Measurements from ENCODE around the gene KLHDC7B. TPM values are rescaled to one million over a fixed set of nuclear protein-coding genes. Genes with fewer than 3 reads are reported as not detected.
A peak's percentile ranks its signal among the peaks of the same experiment; 100 is the strongest.

Gene KLHDC7B
- total and polyA plus RNA-seq, 9 donors = 0.04 to 0.13 (median 0.10) TPM; not detected in 2

- H3K9me3 ChIP-seq = no peaks in the 10 kb centered on the region
- H3K4me1 ChIP-seq (ENCODE audit: insufficient read depth) = peaks cover 5% of the 10 kb centered on the region
- H3K27me3 ChIP-seq = no peaks in the 10 kb centered on the region
- H3K4me3 ChIP-seq = no peak overlapping the region
- DNase-seq = peak in 1 of 5 donors; percentile 25
- no peak for TF ChIP-seq CTCF (IDR thresholded peaks at IDR 0.05)
- H3K27ac ChIP-seq = no peak overlapping the region
- no peaks in the 10 kb centered on the region for H3K36me3 ChIP-seq
- 55 to 68% (median 64%) methylated on average over 18 to 32 of the region's 34 CpGs for WGBS, 3 donors
- intact Hi-C loops (cut with DNase I) = no loop called here
Measured at GRCh38 chr22:50561401-50562358, 16.0 kb downstream of the KLHDC7B start.

- H3K4me1 ChIP-seq (ENCODE audit: insufficient read depth) = peaks cover 5% of the 10 kb centered on the region
- no peak for TF ChIP-seq POLR2A (IDR thresholded peaks at IDR 0.05)
- TF ChIP-seq CTCF (IDR thresholded peaks at IDR 0.05) = peak; percentile 92 to 99 (median 95)
- no peak for TF ChIP-seq EP300 (IDR thresholded peaks at IDR 0.05)
- H3K27ac ChIP-seq = no peak within 1 kb of the TSS
- 2 to 6% (median 5%) methylated on average over 54 to 61 of the region's 61 CpGs for WGBS, 3 donors
- H3K27me3 ChIP-seq = no peaks in the 10 kb centered on the region
- H3K36me3 ChIP-seq = no peaks in the 10 kb centered on the region
- no peaks in the 10 kb centered on the region for H3K9me3 ChIP-seq
- peak; percentile 95 to 97 (median 96) for DNase-seq
- peak within 1 kb of the TSS; percentile 29 for H3K4me3 ChIP-seq
- intact Hi-C loops (cut with DNase I) = no loop called here
Measured at GRCh38 chr22:50562523-50563412, 17.1 kb downstream of the KLHDC7B start, which contains the start of gene SYCE3. TSS of gene SYCE3 (minus strand) at chr22:50562919. CDS start at chr22:50556405, 6,514 bp downstream.

- no peak overlapping the region for H3K27ac ChIP-seq
- intact Hi-C loops (cut with DNase I) = no loop called here
- H3K27me3 ChIP-seq = no peaks in the 10 kb centered on the region
- peak overlapping the region; percentile 29 for H3K4me3 ChIP-seq
- no peaks in the 10 kb centered on the region for H3K36me3 ChIP-seq
- 10 to 17% (median 13%) methylated on average over 17 of the region's 17 CpGs for WGBS, 3 donors
- no peaks in the 10 kb centered on the region for H3K9me3 ChIP-seq
- no peak for TF ChIP-seq POLR2A (IDR thresholded peaks at IDR 0.05)
- TF ChIP-seq EP300 (IDR thresholded peaks at IDR 0.05) = no peak
- no peak for TF ChIP-seq CTCF (IDR thresholded peaks at IDR 0.05)
- DNase-seq = no peak
- H3K4me1 ChIP-seq (ENCODE audit: insufficient read depth) = peaks cover 5% of the 10 kb centered on the region
Measured at GRCh38 chr22:50563413-50564160, 17.9 kb downstream of the KLHDC7B start.

GRCh38 chr22:50564289-50564688 lies 18.6 kb downstream of the KLHDC7B start:
- no peak overlapping the region for H3K27ac ChIP-seq
- no peaks in the 10 kb centered on the region for H3K27me3 ChIP-seq
- H3K9me3 ChIP-seq = no peaks in the 10 kb centered on the region
- DNase-seq = no peak
- whole genome bisulfite sequencing, 3 donors = 75 to 88% (median 87%) methylated on average over 11 of the region's 11 CpGs
- intact Hi-C loops (cut with DNase I) = no loop called here
- H3K4me1 ChIP-seq (ENCODE audit: insufficient read depth) = peaks cover 5% of the 10 kb centered on the region
- TF ChIP-seq CTCF (IDR thresholded peaks at IDR 0.05) (no peak), POLR2A (IDR thresholded peaks at IDR 0.05) (no peak), EP300 (IDR thresholded peaks at IDR 0.05) (no peak)
- no peak overlapping the region for H3K4me3 ChIP-seq
- H3K36me3 ChIP-seq = no peaks in the 10 kb centered on the region
